HG03196 (cell line): Measurements from ENCODE around the gene C10orf62.
"Not testable (repeated sequence)": the region's sequence is repeated elsewhere in the genome, so short reads cannot be mapped to it uniquely, and the experiment has no call there.

Source experiments
- ATAC-seq: cut with Tn5 transposase; IDR thresholded peaks from one replicate; pipeline ENCODE4 v1.9.1; 2021; ENCODE audit not compliant: unreplicated experiment

C10orf62 gene

GRCh38 chr10:97563337-97563736, 26.2 kb upstream of the C10orf62 start:
- no peak for ATAC-seq

- ATAC-seq = no peak
These were observed 24.7 kb upstream of the C10orf62 start for GRCh38 chr10:97564776-97565175.

GRCh38 chr10:97566336-97566996, 23.1 kb upstream of the C10orf62 start:
- no peak for ATAC-seq

GRCh38 chr10:97567891-97568290, 21.6 kb upstream of the C10orf62 start:
- ATAC-seq = no peak

GRCh38 chr10:97570146-97570788, 19.3 kb upstream of the C10orf62 start:
- ATAC-seq = no peak

- no peak for ATAC-seq
These were observed 18.6 kb upstream of the C10orf62 start for GRCh38 chr10:97570789-97571471.

GRCh38 chr10:97571622-97572021, 17.9 kb upstream of the C10orf62 start:
- ATAC-seq = no peak

GRCh38 chr10:97572214-97572989, 17.1 kb upstream of the C10orf62 start, which contains the start of gene ANKRD2:
ANKRD2 (plus strand) TSS chr10:97572779; CDS start chr10:97572789, 10 bp downstream.
- no peak for ATAC-seq

GRCh38 chr10:97573021-97573420, 16.5 kb upstream of the C10orf62 start:
- ATAC-seq = no peak

- ATAC-seq = no peak
These were observed 15.8 kb upstream of the C10orf62 start for GRCh38 chr10:97573672-97574071.

- no peak for ATAC-seq
These were observed 15.0 kb upstream of the C10orf62 start for GRCh38 chr10:97574374-97575126.

- no peak for ATAC-seq
These were observed 14.3 kb upstream of the C10orf62 start for GRCh38 chr10:97575127-97575668.

- not testable (repeated sequence) for ATAC-seq
These were observed 13.0 kb upstream of the C10orf62 start for GRCh38 chr10:97576487-97576886.

GRCh38 chr10:97577701-97578100, 11.8 kb upstream of the C10orf62 start:
- no peak for ATAC-seq

GRCh38 chr10:97578171-97578844, 11.2 kb upstream of the C10orf62 start:
- no peak for ATAC-seq

- ATAC-seq = no peak
These were observed 8.8 kb upstream of the C10orf62 start for GRCh38 chr10:97580421-97581367.

- no peak for ATAC-seq
These were observed 7.4 kb upstream of the C10orf62 start for GRCh38 chr10:97582169-97582568.

- ATAC-seq = no peak
These were observed 6.0 kb upstream of the C10orf62 start for GRCh38 chr10:97583476-97583875.
